Fibroblast of pulmonary artery (primary cell): Measurements from ENCODE around the gene FXYD1.
A peak's percentile ranks its signal among the peaks of the same experiment; 100 is the strongest.

Experiments
- DNase-seq: peaks from one replicate; pipeline ENCODE4 v3.0.0-alpha.2; 2010; ENCODE audit warnings: low read depth
- H3K4me3 ChIP-seq: replicated peaks from 2 replicates; pipeline ENCODE4 v1.5.1; 2011; ENCODE audit warnings: low read depth, mild to moderate bottlenecking, control low read depth, low read length, moderate library complexity
- CTCF ChIP-seq: IDR thresholded peaks from 2 replicates; pipeline ENCODE4 v1.5.1; 2011; ENCODE audit warnings: mild to moderate bottlenecking, control low read depth, low read length, inconsistent platforms; ENCODE audit errors: missing control alignments

FXYD1 gene

GRCh38 chr19:35174226-35174625 lies 35.6 kb downstream of the FXYD1 start:
- TF ChIP-seq CTCF = no peak
- H3K4me3 ChIP-seq = no peak overlapping the region
- DNase-seq = no peak

DNA sequence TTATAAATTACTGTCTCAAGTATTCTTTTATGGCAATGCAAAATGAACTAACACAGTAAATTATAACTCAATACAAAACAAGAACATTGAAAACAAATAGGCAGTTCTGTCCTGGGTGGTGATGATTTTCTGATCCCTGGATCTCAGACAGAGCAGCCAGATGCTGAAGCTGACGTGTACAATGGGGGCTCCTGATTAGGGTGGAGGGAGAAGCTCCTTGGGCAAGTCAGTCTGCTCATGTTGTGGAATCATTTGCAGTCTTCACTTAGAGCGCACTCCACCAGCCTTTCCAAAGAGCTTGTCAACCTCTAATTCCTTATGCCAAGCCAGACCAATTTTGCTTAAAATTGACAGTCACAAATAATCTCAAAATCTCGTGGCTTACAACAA lies 37.6 kb downstream of the FXYD1 start:
- no peak overlapping the region for H3K4me3 ChIP-seq
- no peak for DNase-seq
- TF ChIP-seq CTCF = no peak

GRCh38 chr19:35177377-35178274 lies 39.0 kb downstream of the FXYD1 start:
- no peak overlapping the region for H3K4me3 ChIP-seq
- DNase-seq = no peak
- no peak for TF ChIP-seq CTCF

GRCh38 chr19:35178701-35179100 lies 40.1 kb downstream of the FXYD1 start:
- TF ChIP-seq CTCF = no peak
- H3K4me3 ChIP-seq = no peak overlapping the region
- DNase-seq = peak; percentile 30

GRCh38 chr19:35179830-35180229 lies 41.2 kb downstream of the FXYD1 start:
- no peak for DNase-seq
- no peak overlapping the region for H3K4me3 ChIP-seq
- no peak for TF ChIP-seq CTCF

- no peak for TF ChIP-seq CTCF
These were observed 42.8 kb downstream of the FXYD1 start for GRCh38 chr19:35181387-35181786.

DNA sequence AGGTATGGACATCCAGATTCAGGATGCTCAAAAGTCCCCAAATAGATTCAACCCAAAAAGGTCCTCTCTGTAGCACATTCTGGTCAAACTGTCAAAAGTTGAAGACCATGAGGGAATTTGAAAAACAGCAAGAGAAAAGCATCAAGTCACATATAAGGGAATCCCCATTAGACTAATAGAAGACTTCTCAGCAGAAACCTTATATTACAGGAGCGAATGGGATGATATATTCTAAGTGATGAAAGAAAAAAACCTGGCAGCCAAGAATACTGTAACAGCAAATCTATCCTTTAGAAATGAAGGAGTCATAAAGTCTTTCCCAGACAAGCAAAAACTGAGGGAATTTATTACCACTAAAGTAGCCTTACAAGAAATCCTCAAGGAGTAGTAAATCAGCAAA lies 45.6 kb downstream of the FXYD1 start:
- no peak overlapping the region for H3K4me3 ChIP-seq
- no peak for DNase-seq
- no peak for TF ChIP-seq CTCF

More at GRCh38 chr19:35181387-35181786, 42.8 kb downstream of the FXYD1 start:
- no peak overlapping the region for H3K4me3 ChIP-seq
- DNase-seq = no peak
